Measurements from ENCODE around the gene HOXA3.

Gene HOXA3

DNA sequence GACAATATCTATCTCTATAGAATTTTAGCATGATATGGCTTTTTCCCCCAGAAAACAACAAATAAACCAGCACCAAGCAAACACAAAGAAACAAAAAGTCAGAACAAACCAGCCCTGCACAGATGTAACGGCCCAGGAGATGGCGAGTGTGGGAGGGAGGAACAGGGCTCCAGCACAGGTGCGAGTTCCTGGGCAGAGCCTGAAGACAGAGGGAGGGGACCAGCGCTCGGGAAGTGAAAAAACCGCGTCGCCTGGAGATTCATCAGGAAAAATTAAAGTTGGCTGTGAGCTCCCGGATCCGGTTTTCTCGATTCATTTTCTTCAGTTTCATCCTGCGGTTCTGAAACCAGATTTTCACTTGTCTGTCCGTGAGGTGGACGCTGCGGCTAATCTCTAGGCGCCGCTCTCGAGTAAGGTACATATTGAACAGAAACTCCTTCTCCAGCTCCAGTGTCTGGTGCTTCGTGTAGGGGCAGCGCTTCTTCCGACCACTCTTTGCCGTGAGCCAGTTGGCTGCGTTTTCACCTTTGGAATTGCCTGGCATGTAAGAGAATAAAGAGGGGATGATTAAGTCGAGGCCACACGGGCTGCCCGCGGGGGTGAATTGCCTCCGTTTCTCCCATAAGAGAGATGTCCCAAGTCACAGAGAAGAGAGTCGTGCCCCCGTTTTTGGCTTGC lies 19.4 kb upstream of the HOXA3 start:
- TF ChIP-seq EZH2phosphoT487 (IDR thresholded peaks at IDR 0.05; ENCODE audit: borderline replicate concordance, low read length) = no peak
- TF ChIP-seq, protein P1, sequence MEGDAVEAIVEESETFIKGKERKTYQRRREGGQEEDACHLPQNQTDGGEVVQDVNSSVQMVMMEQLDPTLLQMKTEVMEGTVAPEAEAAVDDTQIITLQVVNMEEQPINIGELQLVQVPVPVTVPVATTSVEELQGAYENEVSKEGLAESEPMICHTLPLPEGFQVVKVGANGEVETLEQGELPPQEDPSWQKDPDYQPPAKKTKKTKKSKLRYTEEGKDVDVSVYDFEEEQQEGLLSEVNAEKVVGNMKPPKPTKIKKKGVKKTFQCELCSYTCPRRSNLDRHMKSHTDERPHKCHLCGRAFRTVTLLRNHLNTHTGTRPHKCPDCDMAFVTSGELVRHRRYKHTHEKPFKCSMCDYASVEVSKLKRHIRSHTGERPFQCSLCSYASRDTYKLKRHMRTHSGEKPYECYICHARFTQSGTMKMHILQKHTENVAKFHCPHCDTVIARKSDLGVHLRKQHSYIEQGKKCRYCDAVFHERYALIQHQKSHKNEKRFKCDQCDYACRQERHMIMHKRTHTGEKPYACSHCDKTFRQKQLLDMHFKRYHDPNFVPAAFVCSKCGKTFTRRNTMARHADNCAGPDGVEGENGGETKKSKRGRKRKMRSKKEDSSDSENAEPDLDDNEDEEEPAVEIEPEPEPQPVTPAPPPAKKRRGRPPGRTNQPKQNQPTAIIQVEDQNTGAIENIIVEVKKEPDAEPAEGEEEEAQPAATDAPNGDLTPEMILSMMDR (IDR thresholded peaks at IDR 0.05; ENCODE audit: low read depth, low read length, poor library complexity, severe bottlenecking) = no peak
- Histone ChIP-seq H3K27me3 (ENCODE audit: control insufficient read depth, low read length) (peaks cover 85% of the 10 kb centered on the region), H4K20me1 (ENCODE audit: control insufficient read depth, insufficient read depth, low read depth, low read length) (peaks cover 5% of the 10 kb centered on the region; the same call in 1 of the 2 replicates), H3K4me3 (ENCODE audit: low read length) (no peak overlapping the region), H3F3A (ENCODE audit: control insufficient read depth, insufficient read depth) (peaks cover 10% of the 10 kb centered on the region), H3K27ac (ENCODE audit: low read depth, low read length) (no peak overlapping the region), H3K9me3 (ENCODE audit: control insufficient read depth, insufficient read depth, low read length) (no peaks in the 10 kb centered on the region), H3K79me2 (ENCODE audit: control insufficient read depth, low read length) (no peaks in the 10 kb centered on the region), H3K36me3 (ENCODE audit: control insufficient read depth, low read length) (no peaks in the 10 kb centered on the region), H3K9me2 (replicated peaks; ENCODE audit: control insufficient read depth, low read length) (no peaks in the 10 kb centered on the region), H3K4me1 (ENCODE audit: control insufficient read depth, low read length) (peaks cover 13% of the 10 kb centered on the region), H3K4me2 (ENCODE audit: low read length) (no peak overlapping the region)

DNA sequence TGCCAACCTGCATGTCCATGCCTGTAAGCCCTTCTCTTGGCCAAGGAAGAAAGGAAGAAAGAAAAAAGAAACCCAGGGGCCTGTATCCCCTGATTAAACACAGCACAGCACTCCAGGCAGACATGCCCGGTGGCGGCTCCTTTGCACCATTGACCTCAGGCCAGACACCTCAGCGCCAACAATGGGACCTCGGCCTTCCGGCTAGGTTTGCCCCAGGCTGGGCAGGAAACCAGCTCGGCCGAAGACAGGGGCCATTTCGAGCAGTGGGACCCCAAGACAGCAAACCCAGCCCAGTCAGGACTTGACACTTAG lies 18.9 kb upstream of the HOXA3 start:
- H3K36me3 ChIP-seq (ENCODE audit: control insufficient read depth, low read length) = no peaks in the 10 kb centered on the region
- TF ChIP-seq, protein P1 (IDR thresholded peaks at IDR 0.05; ENCODE audit: low read depth, low read length, poor library complexity, severe bottlenecking) = no peak
- peak; percentile 34; the same call in 1 of the 2 replicates for TF ChIP-seq EZH2phosphoT487 (IDR thresholded peaks at IDR 0.05; ENCODE audit: borderline replicate concordance, low read length)
- peaks cover 90% of the 10 kb centered on the region for H3K27me3 ChIP-seq (ENCODE audit: control insufficient read depth, low read length)
- H3K4me3 ChIP-seq (ENCODE audit: low read length) = no peak overlapping the region
- no peaks in the 10 kb centered on the region for H3K9me3 ChIP-seq (ENCODE audit: control insufficient read depth, insufficient read depth, low read length)
- H3K9me2 ChIP-seq (replicated peaks; ENCODE audit: control insufficient read depth, low read length) = no peaks in the 10 kb centered on the region
- H4K20me1 ChIP-seq (ENCODE audit: control insufficient read depth, insufficient read depth, low read depth, low read length) = peaks cover 5% of the 10 kb centered on the region; the same call in 1 of the 2 replicates
- peaks cover 10% of the 10 kb centered on the region for H3F3A ChIP-seq (ENCODE audit: control insufficient read depth, insufficient read depth)
- H3K4me1 ChIP-seq (ENCODE audit: control insufficient read depth, low read length) = peaks cover 13% of the 10 kb centered on the region
- H3K27ac ChIP-seq (ENCODE audit: low read depth, low read length) = no peak overlapping the region
- no peak overlapping the region for H3K4me2 ChIP-seq (ENCODE audit: low read length)
- H3K79me2 ChIP-seq (ENCODE audit: control insufficient read depth, low read length) = no peaks in the 10 kb centered on the region

DNA sequence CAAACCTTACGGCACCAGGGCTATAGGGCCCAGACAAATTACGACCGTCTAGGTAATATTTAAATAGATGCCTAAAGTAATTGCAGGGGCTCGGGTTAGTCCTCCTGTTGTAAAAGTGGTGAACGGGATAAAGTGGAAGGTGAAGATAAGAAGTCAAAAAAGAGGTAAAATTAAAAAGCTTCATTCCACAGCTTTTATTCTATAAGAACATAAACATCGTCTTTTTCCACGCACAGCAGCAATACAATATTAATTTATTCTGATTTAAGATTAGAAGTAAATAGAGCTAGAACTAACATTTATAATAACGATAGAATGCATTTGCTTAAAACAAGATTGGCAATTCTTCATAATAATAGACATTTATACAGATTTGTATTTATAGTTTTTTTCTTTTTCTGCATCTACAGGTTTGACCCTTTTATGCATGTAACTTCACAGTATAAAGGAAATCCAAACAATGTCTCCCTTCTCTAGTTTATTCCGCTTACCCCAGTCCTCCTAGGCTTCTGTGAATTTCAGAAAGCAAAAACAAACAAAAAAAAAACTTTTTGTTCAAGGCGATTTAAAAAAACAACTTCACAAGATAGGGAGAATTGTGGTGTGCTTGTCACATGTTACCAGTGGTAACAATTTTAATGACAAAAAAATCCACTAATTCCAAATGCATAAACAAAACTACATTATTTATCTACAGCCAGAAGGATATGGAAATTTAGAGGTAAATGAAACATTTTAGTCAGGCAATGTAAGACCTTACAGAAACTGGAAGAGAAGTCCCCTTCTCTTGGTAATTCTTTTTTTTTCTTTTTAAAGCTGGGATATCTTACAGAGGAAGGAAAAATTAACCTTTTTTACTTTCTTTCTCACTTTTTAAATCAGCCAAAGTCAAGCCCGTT lies 18.3 kb upstream of the HOXA3 start:
- no peaks in the 10 kb centered on the region for H3K79me2 ChIP-seq (ENCODE audit: control insufficient read depth, low read length)
- H4K20me1 ChIP-seq (ENCODE audit: control insufficient read depth, insufficient read depth, low read depth, low read length) = peaks cover 5% of the 10 kb centered on the region; the same call in 1 of the 2 replicates

More for the DNA sequence above, 18.3 kb upstream of the HOXA3 start:
- Histone ChIP-seq H3K36me3 (ENCODE audit: control insufficient read depth, low read length) (no peaks in the 10 kb centered on the region), H3K4me1 (ENCODE audit: control insufficient read depth, low read length) (peaks cover 13% of the 10 kb centered on the region), H3K9me2 (replicated peaks; ENCODE audit: control insufficient read depth, low read length) (no peaks in the 10 kb centered on the region), H3K27ac (ENCODE audit: low read depth, low read length) (no peak overlapping the region), H3F3A (ENCODE audit: control insufficient read depth, insufficient read depth) (peaks cover 10% of the 10 kb centered on the region), H3K4me2 (ENCODE audit: low read length) (no peak overlapping the region), H3K4me3 (ENCODE audit: low read length) (no peak overlapping the region), H3K9me3 (ENCODE audit: control insufficient read depth, insufficient read depth, low read length) (no peaks in the 10 kb centered on the region), H3K27me3 (ENCODE audit: control insufficient read depth, low read length) (peaks cover 92% of the 10 kb centered on the region)
- TF ChIP-seq, protein P1 (IDR thresholded peaks at IDR 0.05; ENCODE audit: low read depth, low read length, poor library complexity, severe bottlenecking) = no peak
- TF ChIP-seq EZH2phosphoT487 (IDR thresholded peaks at IDR 0.05; ENCODE audit: borderline replicate concordance, low read length) = no peak

Data from DOHH2 (cell line).